Left lung (tissue), 10 donors: ENCODE results near the gene ZC3H12C. TPM values are rescaled to one million over a fixed set of nuclear protein-coding genes. Genes with fewer than 3 reads are reported as not detected.
A peak's percentile ranks its signal among the peaks of the same experiment; 100 is the strongest.

Experiments
- ATAC-seq: fragments of 200-7000 bp; cut with Tn5 transposase; one replicate; pipeline ENCODE4 v1.9.1; 2020; ENCODE audit warnings: moderate library complexity
- DNase-seq, 4 donors: peaks; one replicate each; pipeline ENCODE4 v3.0.0-alpha.2; 2013 to 2020
- H3K27ac ChIP-seq, 2 donors: fragments of 200-600 bp; sonication (generic) in 1 of 2; one replicate each; pipeline versions ENCODE4 v1.5.0 to v1.8.0; 2020 to 2021
- H3K27me3 ChIP-seq, 2 donors: fragments of 200-600 bp; sonication (generic) in 1 of 2; one replicate each; pipeline versions ENCODE4 v1.5.0 to v1.8.0; 2020 to 2021
- H3K36me3 ChIP-seq, 2 donors: fragments of 200-600 bp; sonication (generic) in 1 of 2; one replicate each; pipeline versions ENCODE4 v1.5.0 to v1.8.0; 2020 to 2021
- H3K4me1 ChIP-seq, 2 donors: fragments of 200-600 bp; one replicate each; pipeline ENCODE4 v1.8.0; 2021
- H3K4me3 ChIP-seq, 2 donors: fragments of 200-600 bp; sonication (generic) in 1 of 2; one replicate each; pipeline versions ENCODE4 v1.5.0 to v1.8.0; 2020 to 2021; ENCODE audit warnings: mild to moderate bottlenecking in 1 of 2
- H3K9me3 ChIP-seq, 2 donors: fragments of 200-600 bp; sonication (generic) in 1 of 2; one replicate each; pipeline versions ENCODE4 v1.5.0 to v1.8.0; 2020 to 2021
- intact Hi-C, 2 donors: fragments of 100-400 bp; cut with DNase I; formaldehyde crosslinking; loops; one replicate each; pipeline versions ENCODE4 v1.11.2 to v1.14.2; 2022
- polyA plus RNA-seq, 6 donors: library from polyadenylated mRNA; unstranded; fragments of 120-200 nt; gene quantifications; one replicate each; pipeline ENCODE4 v1.2.1, GENCODE V29; 2013; ENCODE audit not compliant: insufficient read length in 6 of 6
- total RNA-seq, 2 donors: library from RNA; stranded (reverse); fragmentation: NEBNext Ultra II Directional; extraction: Animal tissue kit (Norgen Biotek cat#: 25700); gene quantifications; one replicate each; pipeline ENCODE4 v1.2.1, GENCODE V29; 2021
- TF ChIP-seq, protein P1 (sequence below), 2 donors: fragments of 200-600 bp; sonication (generic) in 1 of 2; IDR thresholded peaks; one replicate each; pipeline versions ENCODE4 v1.5.0 to v1.8.0; 2021; ENCODE audit warnings: antibody characterized with exemption in 2 of 2
- donor health status: DM: no; HTN: yes; CAD: no.
- donor health status: DM: no; HTN: no; CAD: no.

ZC3H12C gene
- total and polyA plus RNA-seq, 8 donors: 7.4 to 16.2 (median 9.2) TPM

DNA sequence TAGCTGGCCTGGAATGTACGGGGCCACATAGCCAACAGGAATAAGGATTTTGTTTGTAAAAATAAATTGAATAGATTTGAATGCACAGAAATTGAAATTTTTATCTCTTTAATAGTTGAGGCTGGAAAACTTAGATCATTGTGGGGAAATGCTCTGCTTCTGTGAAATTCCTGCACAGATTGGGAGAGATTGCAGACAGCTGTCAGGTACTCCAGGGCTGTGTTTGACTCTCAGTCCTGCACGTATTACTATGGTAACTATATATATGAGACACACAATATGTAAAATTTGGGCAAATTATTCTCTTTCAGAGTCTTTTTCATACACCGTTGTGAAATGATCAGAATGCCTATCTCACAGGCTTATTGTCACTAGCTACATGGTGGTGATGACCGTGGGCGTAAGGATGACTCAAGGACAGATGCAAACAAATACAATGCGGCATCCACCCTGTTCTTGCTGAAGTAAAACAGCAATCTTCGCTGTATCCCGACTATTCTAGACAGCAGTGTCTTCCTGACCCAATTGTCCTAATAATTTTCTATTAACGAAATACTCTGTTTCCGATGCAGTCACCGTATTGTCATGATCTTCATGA lies 79.4 kb downstream of the ZC3H12C start:
- no peak overlapping the region for H3K4me3 ChIP-seq
- TF ChIP-seq, protein P1, sequence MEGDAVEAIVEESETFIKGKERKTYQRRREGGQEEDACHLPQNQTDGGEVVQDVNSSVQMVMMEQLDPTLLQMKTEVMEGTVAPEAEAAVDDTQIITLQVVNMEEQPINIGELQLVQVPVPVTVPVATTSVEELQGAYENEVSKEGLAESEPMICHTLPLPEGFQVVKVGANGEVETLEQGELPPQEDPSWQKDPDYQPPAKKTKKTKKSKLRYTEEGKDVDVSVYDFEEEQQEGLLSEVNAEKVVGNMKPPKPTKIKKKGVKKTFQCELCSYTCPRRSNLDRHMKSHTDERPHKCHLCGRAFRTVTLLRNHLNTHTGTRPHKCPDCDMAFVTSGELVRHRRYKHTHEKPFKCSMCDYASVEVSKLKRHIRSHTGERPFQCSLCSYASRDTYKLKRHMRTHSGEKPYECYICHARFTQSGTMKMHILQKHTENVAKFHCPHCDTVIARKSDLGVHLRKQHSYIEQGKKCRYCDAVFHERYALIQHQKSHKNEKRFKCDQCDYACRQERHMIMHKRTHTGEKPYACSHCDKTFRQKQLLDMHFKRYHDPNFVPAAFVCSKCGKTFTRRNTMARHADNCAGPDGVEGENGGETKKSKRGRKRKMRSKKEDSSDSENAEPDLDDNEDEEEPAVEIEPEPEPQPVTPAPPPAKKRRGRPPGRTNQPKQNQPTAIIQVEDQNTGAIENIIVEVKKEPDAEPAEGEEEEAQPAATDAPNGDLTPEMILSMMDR (IDR thresholded peaks at IDR 0.05): no peak
- H3K36me3 ChIP-seq: no peaks in the 10 kb centered on the region
- no peaks in the 10 kb centered on the region for H3K9me3 ChIP-seq
- ATAC-seq: no peak
- peaks cover 9 to 17% of the 10 kb centered on the region in 2 donors for H3K4me1 ChIP-seq
- no peak for DNase-seq
- H3K27ac ChIP-seq: no peak overlapping the region
- no peaks in the 10 kb centered on the region for H3K27me3 ChIP-seq
- intact Hi-C loops: no loop called here

DNA sequence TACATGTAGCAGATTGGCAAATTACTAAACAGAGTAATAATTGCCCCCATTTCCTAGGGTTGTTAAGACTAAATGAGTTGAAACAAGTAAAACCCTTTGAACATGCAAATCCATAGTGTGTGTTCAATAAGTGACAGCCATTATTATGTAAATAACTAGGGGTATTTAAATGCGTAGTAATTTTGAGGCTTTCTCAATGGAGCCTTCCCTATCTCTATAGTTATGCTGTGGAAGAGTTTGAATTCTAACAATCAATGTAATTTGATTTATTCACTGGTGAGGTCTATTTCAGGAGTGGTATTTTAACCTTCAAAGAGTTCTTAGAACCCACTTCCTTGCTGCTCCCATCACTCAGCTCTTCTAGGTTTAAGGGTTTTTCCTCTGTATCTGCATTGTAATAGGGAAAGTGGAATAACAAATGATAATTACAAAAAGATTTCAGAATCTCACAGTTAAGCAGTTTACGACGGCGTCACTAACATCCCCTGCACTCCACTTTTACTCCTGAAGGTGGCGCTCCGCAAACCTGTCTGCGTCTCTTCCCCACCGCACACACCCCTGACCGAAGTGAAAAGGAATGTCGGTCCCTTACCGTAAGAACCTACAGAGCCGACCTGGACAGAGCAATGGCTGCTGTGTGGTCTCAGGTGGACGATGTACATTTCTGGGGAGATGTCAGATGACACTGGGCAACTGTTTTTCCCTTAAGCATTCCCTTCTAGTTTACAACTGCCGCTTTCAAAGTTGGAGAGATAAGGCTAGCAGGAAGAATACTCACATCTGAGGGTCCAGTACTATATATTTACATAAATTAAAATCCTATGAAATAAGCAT lies 80.8 kb downstream of the ZC3H12C start:
- Histone ChIP-seq H3K36me3 (no peaks in the 10 kb centered on the region), H3K27me3 (no peaks in the 10 kb centered on the region), H3K27ac (peak overlapping the region; percentile 48 to 61), H3K9me3 (no peaks in the 10 kb centered on the region), H3K4me3 (no peak overlapping the region), H3K4me1 (peaks cover 9 to 17% of the 10 kb centered on the region in 2 donors)
- intact Hi-C loops: no loop called here
- DNase-seq (peak in 3 of 4 donors; percentile 39 to 73 (median 72)), ATAC-seq (peak; percentile 96)
- TF ChIP-seq, protein P1 (IDR thresholded peaks at IDR 0.05): peak; percentile 61 to 68

DNA sequence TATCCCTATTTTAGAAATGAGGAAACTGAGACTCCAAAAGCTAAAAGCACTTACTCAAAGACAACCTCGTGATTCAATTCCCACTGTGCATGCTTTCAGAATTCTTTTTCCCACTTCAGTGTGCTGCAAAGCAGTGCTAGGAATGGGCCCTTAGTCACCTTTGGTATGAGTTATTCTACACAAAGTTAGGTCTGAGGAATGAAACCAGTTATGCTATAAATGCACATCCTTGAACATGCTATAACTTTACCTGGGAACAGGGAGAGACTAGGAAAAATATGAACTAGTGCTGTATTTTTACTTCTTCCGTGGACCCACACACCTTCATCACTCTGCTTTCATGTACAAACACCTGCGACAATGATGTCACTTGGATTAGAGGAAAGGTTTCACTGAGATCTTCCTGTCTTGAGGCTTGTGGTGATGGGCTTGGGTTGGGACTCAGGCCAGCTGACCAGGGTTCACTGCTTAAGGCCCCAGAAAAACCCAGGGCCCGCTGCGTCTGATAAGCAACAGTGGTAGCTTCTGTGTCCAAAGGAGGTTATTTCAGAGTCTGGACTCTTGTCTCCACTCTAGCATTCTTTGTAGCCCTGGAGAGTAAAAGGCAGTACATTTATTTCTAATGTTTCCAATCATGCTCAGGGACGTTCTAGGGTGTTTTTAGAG lies 81.6 kb downstream of the ZC3H12C start:
- ATAC-seq (peak; percentile 87), DNase-seq (peak in 1 of 4 donors; percentile 29)
- Histone ChIP-seq H3K36me3 (no peaks in the 10 kb centered on the region), H3K27me3 (no peaks in the 10 kb centered on the region), H3K27ac (peak overlapping the region; percentile 48 to 61), H3K4me3 (no peak overlapping the region), H3K4me1 (peaks cover 9 to 17% of the 10 kb centered on the region in 2 donors), H3K9me3 (no peaks in the 10 kb centered on the region)
- intact Hi-C loops: no loop called here
- TF ChIP-seq, protein P1 (IDR thresholded peaks at IDR 0.05): no peak

DNA sequence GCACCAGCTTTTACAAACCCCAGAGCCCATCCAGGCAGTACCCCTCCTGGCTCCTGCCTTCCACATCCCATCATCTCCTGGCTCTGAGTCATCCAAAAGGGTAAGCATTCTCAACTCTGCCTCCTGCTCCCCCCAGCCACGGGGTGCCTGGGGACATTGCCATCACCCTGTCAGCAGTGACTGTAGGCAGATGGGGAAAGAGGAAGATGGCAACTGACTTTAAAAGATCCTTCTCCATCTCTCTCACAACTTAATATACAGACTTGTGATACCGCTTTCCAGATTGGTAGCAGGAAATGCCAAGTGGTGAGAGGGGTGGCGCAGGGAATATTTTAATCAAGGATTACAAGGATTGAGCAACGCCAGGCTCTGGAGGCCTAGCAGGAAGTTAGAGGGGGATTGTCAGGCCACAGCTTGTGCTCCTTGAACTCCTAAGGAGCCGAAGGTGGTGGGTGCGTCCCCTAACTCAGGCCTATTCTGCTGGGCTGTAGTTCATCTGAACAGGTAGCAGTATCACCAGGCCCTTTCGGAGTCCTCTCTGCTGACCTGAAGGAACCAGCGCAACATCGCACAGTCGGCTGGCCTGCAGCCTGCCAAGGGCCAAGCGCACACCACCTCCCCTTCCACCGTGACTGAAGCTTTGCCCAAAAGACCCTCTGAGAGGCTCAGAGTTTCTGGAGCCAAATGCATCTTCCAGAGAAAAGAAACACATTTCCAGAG lies 83.3 kb downstream of the ZC3H12C start:
- no peak for ATAC-seq

More for the DNA sequence above, 83.3 kb downstream of the ZC3H12C start:
- H3K9me3 ChIP-seq: no peaks in the 10 kb centered on the region
- H3K27ac ChIP-seq: no peak overlapping the region
- no peaks in the 10 kb centered on the region for H3K27me3 ChIP-seq
- no peak overlapping the region for H3K4me3 ChIP-seq
- no peaks in the 10 kb centered on the region for H3K36me3 ChIP-seq
- peaks cover 9 to 17% of the 10 kb centered on the region in 2 donors for H3K4me1 ChIP-seq
- no peak for DNase-seq
- TF ChIP-seq, protein P1 (IDR thresholded peaks at IDR 0.05): no peak
- intact Hi-C loops: no loop called here
